Brain pericyte (primary cell): ENCODE measurements around the gene RNU1-1.
"Not testable (repeated sequence)": the region's sequence is repeated elsewhere in the genome, so short reads cannot be mapped to it uniquely, and the experiment has no call there.

Experiments used
- DNase-seq: peaks from one replicate; pipeline ENCODE4 v3.0.0-alpha.2; 2012; ENCODE audit warnings: low read depth, low spot score

RNU1-1 gene

DNA sequence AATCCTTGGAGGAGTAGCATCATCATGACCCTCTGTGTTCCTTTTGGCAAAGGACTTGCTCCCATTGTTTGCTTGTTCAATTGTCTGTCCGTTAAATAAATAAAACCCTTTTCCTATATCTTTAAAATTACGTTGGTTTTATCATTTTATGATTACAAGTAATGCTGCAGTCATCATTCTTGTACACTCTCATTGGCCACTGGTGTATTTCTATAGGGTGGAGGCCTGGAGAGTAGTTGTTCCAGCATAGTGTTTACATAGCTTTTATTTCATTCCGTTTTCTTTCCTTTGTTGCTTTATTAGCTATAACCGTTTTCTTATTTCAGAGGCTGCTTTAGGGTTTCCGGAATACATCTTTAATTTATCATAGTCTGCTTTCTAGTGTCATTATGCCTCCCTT is 7.6 kb upstream of the RNU1-1 start:
- not testable (repeated sequence) for DNase-seq

DNA sequence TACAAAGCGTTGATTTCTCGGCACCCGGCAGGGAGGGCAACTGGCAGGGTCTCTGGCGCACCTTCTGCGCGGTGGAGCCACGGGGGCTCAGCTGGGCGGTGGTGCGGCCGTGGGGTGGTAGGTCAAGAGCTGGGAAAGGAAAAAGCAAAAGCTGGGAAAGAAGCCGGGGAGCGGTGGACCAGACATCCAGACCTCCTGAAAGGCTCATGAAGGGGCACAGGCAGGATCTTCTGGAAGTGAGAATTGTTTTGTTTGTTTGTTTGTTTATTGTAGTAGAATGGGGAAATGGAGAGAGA is 7.2 kb upstream of the RNU1-1 start:
- DNase-seq: no peak

DNA sequence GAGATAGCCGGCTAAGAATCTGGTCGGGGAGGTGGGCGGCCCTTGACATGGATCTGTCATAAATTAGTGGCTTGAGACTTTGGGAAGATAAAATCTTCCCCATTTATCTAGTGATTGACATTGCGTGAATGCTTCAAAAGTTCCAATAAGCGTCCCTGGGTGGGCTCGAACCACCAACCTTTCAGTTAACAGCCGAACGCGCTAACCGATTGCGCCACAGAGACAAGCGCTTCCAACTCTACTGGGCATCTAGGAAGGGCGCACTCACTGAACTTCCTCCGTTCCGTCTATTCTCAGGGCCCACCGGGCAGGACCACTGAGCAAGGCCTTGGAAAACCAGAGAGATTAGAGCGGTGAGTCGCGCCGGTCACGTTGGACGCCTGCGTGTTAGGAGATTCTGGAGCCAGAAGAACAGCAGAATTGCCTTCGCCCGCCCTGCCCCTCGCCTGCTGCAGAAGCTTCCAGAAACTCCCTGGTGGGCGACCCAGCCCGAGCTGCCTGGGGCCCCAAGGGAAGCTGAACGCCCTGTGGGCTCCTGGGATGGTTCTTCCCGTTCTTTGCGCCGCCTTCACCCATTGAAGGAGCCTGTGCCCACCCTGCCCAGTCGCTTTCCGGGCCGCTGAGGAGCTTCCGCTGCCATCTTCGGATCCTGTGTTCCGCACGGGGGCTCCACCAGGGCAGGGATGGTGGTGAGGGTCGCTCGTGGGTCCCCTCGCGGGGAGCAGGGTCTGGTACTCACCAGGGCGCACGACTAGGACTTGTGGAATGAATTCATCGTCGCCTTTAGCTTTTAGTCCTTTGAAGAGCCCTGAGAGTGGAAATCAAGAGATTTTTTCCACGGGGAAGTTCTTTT is 6.6 kb upstream of the RNU1-1 start:
- not testable (repeated sequence) for DNase-seq

DNA sequence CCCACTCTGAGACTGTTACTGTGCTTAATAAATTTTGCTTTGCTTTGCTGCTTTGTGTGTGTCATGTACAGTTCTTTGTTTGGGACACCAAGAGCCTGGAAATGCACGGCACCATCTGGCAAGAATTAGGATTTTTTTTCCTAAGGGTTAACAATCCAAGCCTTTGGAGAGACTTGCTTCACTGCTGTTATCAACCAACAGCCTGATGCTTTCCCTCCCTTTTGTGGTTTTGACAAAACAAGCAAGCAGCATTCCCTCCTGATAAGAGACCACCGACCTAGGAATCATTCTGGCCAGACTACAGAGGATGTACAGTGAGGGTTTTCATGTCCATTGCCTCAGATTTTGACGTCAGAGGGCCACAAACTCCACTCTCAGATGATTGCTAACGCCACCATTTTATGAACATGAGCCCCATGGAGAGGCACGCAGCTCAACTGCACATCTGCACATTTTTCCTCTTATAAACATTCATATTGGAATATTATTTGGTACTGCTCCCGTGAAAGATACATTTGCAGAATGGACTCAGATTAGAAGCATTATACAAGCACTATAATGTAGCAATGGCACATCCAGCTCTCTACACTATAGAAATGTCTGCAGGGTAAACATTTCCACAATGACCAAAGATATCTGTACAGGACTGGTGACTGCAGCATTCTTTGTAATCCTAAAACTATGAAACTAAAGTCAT is 5.3 kb upstream of the RNU1-1 start:
- DNase-seq: not testable (repeated sequence)

DNA sequence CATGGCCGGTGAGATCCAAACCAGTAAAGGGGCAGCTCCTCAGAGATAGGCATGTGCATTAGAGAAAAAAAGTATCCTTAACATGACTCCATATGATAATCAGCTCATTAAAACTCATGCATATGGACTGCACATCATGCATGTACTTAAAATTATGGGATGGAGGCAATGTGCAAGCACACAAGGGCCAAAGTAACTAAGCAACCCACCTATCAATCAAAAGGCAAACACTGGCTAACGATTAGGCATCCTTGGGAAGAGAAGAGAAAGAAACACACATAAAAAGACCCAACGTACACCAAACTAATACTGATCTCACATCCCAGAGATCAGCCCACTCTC is 4.8 kb upstream of the RNU1-1 start:
- not testable (repeated sequence) for DNase-seq

DNA sequence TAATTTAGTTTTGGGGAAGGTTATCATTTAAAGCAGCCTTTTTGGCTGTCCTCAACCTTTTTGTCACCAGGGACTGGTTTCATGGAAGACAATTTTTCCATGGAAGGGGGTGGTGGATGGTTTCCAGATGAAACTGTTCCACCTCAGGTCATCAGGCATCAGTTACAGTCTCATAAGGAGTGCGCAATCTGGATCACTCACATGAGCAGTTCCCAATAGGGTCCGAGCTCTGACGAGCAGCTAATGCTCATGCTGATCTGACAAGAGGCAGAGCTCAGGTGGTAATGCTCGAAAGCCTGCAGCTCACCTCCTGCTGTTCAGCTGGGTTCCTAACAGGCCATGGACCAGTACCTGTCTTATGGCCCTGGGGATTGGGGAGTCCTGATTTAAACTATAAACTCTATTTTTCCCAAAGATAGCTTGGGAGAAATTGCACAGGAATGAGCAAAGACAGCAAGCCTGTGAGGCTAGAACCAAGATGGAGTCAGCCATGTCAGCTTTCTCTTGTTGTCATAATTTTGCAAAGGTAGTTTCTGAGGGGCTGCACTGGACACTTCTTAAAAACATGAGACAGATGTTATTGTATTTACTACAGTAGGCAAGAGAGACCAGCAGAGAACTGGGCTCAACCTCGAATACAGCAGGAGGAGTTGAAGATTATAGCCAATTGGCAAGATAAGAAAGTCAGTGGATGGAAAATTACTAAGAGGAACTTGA is 2.8 kb upstream of the RNU1-1 start:
- DNase-seq: not testable (repeated sequence)

DNA sequence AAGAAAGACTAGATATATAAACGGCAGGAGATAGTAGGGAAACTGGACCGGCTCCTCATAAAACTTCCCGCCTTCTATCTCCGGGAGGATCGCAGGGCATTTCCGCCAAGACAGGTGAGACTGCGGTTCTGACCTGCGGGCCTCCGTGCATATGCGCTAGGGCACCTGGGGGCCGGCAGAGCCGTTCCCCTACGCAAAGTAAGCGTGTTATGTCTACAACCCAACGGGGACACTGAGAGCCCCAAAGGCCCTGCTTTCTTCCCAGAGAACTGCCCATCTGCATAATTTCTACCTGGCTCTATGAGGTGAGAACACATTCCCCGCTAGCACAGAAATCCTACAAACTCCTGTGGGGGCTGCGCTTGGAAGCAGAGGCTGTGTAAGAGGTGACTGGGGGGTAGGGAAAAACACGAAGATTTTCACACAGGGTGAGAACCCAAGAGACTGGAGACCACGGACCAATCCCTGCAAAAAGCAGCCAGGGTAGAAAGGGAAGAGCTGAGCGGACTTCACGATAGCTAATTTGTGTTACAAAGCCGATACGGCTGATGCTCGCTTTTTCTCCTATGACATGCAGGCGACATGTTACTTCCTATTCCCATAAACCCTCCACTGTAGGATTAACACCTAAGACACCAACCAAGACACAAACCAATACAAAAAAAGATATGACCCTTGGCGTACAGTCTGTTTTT is 526 bp downstream of the RNU1-1 start:
- DNase-seq: peak; percentile 92

DNA sequence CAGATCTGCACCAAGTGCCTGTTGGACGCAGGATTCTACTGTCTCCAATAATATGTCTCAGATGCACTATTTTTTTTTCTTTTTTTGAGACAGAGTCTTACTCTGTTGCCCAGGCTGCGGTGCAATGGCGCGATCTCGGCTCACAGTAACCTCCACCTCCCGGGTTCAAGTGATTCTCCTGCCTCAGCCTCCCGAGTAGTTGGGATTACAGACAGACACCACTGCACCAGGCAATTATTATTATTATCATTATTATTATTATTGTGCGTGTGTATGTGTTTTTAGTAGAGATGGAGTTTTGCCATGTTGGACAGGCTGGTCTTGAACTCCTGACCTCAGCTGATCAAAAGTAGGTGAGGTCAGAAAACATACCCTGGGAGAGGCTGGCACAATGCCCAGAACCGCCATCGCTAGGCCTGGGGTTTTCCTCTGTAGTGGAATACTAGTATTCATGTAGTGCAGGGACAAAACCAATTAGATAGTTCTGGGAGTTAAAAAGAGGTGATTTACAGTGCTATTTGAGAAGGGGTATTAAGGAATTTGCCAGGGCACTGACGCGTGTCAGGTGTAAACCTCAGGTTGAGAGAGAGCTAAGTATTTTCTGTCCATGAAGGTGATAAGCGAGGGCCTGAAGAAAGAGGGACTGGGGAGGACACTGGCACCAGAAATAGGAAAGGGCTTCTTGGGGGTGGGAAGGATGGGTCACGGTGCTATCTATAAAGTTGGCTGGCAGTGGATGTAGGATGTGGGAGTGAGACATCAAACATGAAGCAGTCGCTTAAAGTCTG is 1.3 kb downstream of the RNU1-1 start:
- not testable (repeated sequence) for DNase-seq

DNA sequence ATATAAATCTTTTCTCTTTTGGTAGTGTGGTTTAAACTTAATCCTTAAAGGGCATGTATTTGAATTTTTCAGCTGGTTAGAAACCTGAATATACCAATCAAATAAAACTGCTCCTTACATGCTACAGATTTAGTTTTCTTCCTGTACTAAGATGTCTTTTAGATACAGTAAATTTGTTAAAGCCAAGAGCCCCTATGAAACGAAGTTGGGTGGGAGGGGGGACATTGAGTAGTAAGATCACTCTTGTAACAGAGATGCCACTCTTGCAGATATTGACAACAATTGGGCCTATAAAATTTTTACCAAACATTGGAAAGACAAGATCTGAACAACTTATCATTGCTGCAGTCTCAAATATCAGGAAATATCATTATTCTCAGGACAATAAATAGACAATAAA is 2.2 kb downstream of the RNU1-1 start:
- DNase-seq: not testable (repeated sequence)

DNA sequence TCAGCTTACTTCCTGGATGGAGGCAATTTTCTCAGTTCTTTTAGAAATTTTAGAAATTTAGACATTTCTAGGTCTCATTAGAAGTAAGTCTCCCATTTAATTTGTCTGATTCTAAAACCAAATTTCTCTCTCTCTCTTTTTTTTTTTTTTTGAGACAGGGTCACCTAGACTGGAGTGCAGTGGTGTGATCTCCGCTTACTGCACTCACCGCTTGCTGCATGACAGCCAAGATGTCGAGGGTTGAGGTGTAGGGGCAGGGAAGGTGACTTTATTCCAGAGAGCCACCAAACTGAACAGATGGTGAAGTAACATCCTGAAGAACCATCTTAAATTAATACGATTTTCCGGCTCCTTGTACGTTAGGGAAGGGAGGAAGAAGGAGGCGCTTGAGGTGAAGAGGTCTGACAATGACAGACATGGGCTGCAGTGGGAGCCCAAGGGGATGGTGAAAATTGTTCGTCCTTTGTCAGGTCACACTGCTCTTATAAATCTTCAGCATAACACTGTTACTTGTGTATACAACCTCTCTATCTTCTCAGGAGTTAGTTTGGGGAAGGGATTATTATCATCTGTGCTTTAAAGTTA is 5.1 kb downstream of the RNU1-1 start:
- not testable (repeated sequence) for DNase-seq

DNA sequence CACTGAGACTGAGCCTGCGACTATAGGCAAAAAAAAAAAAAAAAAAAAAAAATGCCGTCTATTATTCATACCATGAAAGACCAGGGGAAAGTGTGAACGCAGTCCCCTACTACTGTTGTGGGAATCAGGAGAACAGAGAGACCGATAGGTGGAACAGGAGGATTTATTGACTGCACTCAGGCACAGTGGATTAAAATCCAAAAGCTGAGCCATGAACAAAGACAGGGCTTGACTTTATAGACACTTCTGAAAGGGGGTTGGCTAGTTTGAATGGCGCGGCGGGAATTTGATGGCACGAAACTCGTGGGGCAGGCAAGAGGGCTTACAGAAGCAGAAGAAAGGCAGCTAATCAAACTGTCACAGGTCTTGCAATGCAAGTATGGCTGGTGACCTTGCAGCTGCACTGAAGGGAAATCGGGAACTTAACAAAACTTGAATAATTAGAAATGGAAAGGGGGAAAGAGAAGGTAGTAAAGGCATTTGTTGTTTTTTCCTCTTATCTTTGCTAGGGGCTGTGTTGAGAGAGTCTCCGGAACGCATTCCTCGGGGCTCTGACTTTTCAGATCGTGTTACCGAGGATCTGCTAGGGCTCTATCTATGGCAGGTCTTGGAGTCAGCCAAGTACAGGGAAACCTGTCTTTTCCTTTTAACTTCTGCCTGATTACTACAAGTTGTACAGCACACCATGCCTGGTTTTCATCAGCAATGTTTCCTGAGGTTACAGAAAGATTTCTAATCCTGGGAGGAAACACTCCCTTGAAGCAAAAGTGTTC is 7.5 kb downstream of the RNU1-1 start:
- DNase-seq: not testable (repeated sequence)

DNA sequence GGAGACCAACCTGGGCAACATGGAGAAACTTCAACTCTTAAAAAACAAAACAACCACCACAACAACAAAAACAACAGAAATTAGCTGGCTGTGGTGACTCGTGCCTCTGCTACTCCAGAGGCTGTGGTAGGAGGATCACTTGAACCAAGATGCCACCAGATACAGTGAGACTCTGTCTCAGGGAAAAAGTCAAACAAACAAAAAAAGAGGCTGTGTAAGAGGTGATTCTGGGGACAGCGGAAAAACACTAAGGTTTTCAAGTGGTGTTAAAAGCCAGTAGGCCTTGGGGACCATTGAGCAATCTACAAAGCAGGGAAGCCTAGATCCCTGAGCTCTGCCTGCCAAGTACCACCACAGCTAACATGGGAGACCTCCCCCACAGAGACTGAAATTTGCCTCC is 8.2 kb downstream of the RNU1-1 start:
- DNase-seq: not testable (repeated sequence)

DNA sequence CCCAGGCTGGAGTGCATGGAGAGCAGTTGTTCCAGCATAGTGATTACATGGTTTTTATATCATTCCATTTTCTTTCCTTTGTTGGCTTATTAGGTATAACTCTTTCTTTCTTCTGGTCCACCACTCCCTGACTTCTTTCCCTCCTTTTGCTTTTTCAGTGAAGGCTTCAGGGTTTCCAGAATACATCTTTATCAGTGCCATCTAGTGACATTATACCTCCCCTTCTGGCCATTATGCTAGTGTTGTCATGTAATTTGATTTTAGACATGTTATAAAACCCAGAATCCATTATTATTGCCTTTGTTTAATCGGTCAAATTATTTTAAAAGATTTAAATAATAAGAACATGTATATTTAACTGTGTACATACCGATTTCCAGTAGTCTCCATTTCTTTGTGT is 10.6 kb downstream of the RNU1-1 start:
- DNase-seq: no peak

DNA sequence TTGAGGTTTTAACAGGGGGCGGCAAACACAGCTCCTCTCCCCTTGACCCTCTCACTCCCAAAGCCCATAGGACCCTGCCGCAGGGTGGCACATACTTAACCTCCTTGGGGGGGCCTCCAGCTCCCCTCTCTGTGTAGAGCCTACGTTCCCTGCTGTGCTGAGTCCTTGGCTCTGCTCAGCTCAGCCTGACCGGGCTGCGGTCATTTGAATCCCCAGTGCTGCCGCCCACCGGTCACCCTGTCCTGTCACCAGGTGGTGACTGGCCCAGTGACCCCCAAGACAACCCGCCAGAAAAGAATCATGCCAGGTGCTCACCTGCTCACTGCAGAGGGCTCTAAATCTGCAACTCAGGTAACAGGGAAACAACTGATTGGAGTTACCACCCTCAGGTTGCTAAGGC is 12.6 kb downstream of the RNU1-1 start:
- DNase-seq: not testable (repeated sequence)

DNA sequence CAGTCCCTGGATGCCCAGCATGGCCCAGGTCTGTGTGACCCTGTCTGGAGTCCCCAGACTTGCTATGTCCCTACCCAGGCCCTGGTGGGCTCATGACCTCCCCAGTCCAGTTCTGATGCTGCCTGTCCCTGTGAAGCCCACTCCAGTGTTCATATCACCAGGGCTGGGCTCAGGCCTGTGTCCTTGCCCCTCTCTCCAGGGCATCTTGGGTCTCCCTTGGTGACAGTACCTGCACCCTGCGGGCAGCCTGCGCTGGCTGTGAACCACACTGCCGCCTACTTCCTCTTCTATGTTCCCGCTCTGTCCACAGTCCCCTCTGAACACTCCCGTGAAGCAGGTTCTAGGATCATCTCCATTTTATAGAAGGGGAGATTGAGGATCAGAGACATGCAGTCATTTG is 13.1 kb downstream of the RNU1-1 start:
- not testable (repeated sequence) for DNase-seq

DNA sequence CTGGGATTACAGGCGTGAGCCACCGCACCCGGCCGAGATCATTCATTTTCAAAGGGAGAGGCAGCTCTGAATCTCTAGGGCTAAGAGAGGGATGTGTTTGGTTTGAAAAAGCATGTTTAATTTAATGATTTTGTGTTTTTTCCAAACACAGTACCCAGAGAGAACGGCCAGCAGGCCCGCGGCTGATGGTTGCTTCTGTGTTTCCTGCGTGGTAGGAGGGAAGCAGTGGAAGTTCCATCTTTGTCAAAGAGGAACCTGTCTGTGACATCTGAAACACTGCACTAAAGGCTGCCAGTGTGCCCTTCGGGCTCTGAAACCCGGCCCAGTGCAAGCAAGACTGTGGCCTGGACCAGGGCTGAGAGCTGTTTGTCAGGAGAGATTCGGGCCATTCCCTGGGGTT is 13.6 kb downstream of the RNU1-1 start:
- DNase-seq: not testable (repeated sequence)

DNA sequence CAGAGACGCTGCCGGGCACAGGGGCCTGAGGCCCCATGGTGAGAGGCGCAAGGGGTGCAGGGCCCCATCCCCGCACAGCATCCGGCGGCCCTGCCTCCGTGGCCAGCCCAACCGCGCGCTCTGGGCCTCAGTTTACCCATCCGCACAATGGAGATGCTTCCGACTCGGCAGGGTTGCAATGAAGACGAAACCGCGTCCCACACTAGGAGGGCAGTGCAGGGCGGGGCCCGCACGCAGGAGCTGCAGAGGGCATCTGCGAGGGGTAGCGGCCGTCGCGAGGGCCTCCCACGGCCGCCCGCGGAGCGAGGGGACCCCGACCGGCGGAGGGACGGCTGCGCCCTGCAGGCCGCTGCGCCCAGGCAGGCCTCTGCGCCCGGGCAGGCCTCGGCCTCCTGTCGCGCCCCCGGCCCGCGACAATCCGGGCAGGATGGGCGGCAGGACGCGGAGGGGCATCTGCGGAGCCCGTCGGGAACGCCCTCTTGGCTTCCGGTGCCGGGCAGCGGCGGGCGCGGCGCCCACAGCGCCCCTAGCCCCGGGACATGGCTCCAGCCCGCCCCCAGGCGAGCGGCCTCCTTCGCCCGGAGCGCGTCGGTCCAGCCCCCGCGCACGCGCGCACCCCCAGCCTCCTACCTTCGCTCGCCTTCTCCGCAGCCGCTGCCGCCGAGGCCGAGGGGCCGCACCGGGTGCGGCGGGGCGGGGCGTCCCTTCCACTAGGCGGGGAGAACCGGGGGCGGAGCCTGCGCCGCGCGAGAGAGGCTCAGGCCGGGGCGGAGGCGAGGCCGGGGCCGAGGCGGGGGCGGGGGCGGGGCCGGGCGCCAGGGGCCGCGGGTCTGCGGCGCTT is 15.3 kb downstream of the RNU1-1 start:
- peak; percentile 57 for DNase-seq

DNA sequence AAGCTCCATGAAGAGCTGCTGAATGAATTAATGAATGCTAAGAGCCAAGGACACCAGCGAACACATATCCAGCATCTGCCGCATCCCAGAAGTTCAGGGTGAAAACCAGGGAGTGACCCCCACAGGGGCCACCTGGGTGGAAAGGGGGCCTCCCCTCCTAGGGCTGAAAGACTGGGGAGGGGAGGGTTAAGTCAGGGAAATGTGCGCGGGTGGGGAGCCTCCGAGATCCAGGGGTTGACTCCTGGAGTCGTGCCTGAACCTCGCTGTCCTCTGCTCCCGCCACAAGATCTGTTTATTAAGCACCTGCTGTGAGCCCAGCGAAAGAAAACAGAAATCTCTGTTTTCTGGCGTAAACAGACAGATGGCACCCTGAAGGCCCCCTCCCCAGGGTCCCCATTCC is 16.0 kb downstream of the RNU1-1 start:
- not testable (repeated sequence) for DNase-seq

DNA sequence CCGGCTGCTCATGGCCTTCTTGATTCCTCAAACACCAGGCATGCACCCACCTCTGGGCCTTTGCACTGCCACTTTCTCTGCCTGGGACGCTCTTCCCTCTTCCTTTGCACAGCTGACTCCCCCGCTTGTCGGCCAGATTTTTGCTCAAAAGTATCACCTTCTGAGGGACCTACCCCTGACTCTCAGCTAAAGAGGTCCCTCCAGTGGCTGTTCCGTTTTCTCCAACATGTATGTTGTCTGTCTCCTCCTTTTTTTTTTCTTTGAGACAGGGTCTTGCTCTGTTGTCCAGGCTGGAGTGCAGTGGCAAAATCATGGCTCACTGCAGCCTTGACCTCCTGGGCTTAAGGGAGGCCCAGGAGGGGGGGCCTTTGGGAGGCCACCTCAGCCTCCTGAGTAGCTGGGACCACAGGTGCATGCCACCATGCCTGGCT is 16.6 kb downstream of the RNU1-1 start:
- DNase-seq: not testable (repeated sequence)
